GM21619 (cell line): ENCODE measurements around the gene MYO1A.
"Not testable (repeated sequence)": the region's sequence is repeated elsewhere in the genome, so short reads cannot be mapped to it uniquely, and the experiment has no call there.

Experiments
- ATAC-seq: cut with Tn5 transposase; IDR thresholded peaks from one replicate; pipeline ENCODE4 v1.9.1; 2021; ENCODE audit not compliant: unreplicated experiment

MYO1A gene

DNA sequence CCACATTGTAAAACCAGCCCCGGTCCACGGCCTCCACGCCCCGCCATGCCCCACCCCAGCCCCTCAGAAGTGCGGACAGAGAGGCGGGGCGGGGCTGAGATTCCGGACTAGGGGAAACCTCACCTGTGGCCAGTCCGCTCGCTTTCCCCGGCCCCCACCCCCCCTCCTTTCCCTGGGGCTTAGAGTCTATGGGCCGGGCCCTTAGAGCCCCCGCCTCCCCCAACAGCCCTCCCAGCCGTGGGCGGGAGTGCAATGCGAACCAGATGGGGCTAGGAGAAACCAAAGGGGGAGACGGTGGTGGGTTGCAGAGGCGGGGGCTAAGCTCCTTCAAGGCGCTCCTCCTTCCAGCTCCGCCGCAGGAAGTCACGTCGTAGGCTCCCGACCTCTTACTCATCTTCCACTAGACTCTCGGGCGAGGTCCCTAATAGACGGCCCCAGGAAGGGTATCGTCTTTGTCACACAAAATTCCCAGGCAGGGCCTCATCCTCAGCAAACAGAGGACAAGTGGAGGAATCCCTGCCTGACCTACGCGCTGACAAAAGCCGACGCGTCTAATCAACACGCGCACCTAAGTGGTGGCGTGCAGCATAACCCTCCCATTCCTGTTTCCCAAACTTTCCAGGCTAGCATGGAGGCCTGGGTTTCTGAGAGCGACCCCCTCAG, 37.9 kb upstream of the MYO1A start:
- ATAC-seq, result peak; percentile 34

DNA sequence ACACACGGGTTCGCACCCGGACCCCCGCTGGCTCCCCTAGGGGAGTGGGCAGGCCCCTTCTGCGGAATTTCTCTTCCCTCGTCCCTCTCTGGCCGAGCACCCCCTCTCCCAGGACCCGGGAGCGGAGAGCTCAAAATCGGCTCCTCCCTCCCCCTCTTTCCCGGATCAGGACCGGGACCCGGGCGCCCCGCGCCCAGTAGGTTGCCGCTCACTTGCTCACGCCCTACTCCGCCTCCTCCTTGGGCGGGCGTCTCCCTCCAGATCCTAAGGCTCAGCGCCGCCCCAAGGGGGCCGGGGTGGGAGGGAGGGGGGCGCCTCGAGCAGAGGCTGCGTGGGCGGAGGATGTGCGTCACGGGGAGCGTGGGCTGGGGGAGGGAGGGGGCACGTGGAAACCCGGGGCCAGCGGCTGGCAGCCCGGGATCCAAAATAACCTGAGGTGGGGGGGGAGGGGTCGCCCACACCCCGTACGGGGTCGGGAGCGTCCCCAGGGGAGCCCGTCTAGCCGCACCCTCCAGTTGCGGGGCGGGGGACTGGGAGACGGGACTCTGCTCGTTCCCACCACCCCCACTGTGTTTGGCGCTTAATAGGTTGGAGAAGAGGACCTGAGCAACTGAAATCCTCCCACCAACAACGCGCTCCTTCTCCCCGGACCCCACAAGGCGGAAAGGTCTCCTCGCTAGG, 37.2 kb upstream of the MYO1A start:
- peak; percentile 26 for ATAC-seq

DNA sequence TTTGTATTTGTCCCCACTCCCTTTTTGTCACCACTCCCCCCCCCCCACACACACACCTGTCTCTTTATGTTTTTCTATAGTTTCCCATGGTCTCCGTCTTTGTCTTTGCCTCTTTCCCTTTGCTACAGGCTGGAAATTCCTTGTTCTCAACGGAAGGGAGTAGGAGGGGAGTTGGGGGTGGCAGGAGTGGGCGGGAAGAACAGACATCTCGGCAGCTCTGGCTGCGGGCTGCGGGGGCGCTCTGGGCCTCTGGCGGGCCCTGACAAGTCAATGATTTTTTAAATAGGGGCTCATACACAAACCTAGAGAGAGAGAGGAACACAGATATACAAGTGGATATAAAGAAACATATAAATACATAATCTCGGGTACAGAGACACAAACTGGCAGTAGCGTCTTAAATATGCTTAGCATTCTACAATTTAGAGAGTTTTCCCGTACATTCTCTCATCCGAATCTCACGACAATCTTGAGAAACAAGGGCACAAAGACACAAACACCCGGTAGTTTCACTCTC, 36.6 kb upstream of the MYO1A start:
- ATAC-seq, result no peak

DNA sequence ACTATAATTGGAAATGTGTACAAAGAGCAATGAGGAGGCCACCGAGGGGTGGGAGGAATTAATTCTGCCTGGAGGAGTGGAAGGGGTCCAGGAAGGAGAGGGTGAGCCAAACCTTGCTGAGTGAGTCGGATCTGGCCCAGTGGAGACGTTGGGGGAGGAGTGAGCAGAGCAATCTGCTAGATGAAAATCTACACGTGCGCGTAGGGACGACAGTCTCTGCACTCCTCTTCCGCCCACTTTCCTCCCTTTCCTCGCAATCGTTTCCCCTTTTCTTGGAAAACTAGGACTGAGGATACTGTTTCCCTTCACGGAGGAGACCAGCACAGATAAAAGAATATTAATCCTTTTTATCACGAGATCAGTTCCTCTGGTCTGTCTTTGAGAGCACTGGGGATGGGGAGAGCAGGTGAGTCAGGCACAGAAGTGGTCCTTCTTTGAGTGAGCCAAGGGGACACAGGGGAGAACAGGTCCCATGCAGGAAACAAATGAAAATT, 36.1 kb upstream of the MYO1A start:
- no peak for ATAC-seq

DNA sequence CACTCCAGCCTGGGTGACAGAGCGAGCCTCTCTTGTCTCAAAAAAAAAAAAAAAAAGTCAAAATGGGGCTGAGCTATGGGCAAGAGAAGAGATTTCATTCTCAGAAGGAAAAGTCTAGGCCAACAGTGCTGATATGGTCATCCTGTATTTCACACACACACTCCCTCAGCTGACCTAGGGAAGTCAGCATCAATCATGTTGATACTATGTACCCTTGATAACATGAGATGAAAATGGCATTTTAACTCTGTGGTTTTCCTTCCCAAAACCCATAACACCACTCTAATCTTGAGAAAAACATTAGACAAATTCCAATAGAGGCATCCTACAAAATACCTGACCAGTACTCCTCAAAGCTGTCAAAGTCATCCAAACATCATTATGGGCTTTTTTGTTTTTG, 30.9 kb upstream of the MYO1A start:
- no peak for ATAC-seq

DNA sequence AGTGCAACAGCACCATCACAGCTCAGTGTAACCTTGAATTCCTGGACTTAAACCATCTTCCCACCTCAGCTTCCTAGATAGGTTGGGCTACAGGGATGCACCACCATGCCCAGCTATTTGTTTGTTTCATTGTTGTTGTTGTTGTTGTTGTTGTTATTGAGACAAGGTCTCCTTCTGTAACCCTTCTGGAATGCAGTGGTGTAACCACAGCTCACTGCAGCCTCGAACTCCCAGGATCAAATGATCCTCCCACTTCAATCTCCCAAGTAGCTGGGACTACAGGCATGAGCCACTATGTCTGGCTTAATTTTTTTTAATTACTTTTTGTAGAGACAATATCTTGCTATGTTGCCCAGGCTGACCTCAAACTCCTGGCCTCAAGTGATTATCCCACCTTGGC, 29.9 kb upstream of the MYO1A start:
- ATAC-seq, result no peak

DNA sequence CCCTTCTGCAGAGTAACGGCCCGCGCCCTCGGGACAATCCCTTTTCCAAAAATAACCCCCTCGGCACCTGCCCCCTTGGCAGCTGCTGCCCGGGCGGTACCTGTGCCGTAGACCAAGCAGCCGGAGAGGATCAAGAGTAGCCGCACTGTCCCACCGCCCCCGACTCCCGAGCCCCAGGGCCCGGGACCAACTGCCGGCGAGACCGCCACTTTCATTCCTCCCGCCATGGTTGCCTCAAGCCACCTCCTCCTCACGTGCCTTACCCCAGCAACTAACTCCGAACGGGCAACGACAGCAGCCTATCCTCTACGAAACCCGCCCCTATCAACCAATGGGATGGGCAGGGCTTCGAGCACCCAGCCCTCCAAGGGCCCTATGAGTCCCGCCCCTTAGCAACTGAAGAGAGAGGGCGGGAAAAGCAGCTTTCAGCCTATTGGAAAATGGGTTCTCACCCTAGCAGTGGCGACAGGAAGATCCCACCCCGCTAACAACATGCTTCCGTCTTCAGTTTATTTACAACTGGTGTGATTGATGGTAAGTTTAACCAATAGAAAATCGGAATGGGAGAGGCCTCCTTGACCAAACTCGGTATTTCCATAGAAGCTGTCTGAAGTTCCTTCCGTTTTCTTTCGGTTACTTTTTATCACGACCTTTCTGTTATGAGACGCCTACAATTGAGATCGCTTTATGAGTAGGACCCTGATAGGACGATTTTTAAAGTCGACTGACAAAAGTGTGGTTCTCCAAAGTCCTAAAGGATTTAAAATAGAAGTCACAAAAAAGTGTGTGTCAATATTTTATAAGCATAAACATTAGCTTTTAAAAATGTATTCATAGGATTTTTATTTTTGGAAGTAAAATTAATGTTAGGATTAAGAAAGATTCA, 28.8 kb upstream of the MYO1A start, which contains the start of gene NEMP1:
NEMP1 (minus strand) TSS at position 273 of the 886 bp plus-strand sequence; CDS start at position 227, 46 bp downstream.
- ATAC-seq, result peak; percentile 95

DNA sequence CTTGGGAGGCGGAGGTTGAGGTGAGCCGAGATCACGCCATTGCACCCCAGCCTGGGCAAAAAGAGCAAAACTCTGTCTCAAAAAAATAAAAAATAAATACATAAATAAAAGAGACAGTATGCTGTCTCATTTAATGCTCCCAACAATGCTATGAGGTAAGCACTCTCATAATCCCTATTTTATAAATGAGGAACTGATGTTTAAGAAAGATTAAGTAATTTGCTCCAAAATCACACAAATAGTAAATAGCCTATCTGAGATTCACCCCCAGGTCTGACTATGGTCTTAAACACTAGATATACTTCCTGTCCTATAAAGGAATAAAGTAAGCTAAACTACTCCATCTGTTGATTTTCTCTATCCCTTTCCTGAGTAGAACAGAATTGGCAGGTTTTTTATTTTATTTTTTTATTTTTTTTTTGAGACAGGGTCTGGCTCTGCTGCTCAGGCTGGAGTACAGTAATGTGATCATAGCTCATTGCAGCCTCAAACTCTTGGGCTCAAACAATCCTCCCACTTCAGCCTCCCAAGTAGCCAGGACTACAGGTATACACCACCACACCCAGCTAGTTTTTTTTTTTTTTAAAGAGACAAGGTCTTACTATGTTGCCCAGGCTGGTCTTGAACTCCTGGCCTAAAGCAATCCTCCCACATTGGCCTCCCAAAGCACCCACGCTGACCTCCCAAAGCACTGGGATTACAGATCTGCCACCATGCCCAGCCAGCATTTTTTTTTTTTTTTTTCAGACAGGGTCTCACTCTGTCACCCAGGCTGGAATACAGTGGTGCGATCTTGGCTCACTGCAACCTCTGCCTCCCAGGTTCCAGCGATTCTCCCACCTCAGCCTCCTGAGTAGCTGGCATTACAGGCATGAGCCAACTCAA, 23.9 kb upstream of the MYO1A start:
- ATAC-seq, result not testable (repeated sequence)

DNA sequence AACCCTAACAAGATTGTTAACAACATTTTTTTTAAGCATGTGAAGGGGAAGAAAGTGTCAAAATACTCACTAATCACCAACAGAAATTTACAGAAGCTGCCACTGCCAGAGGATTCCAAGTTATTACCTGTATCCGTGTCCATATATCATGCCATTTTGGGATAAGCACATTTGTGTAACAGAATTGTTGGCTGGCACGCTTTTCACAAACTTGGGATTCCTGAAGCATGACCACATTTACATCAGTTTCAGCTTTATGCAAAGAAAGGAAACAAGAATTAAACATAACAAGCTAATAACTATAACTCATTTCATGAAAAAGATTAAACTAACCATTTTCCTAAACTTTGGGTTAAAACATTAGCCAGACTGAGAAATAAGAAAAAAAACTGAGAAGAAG, 22.7 kb upstream of the MYO1A start:
- no peak for ATAC-seq

DNA sequence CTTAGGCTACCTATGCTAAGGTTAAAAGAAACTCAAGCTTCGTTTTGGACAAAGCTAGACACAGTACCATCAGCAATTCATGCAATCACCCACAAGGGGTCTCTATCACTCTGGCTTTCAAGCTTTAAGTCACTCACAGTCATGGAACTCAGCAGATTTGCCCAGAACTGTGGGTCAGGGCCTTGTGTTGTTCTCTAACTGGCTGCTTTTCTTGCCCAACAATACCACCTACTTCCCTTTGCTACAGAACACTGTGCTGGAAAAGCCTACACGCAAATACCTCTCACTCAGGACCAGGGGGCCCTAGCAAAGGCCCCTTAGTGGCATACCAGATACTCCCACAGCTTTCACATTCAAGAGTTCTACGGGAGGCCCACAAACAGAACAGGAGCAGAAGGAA, 19.6 kb upstream of the MYO1A start:
- peak; percentile 87 for ATAC-seq

DNA sequence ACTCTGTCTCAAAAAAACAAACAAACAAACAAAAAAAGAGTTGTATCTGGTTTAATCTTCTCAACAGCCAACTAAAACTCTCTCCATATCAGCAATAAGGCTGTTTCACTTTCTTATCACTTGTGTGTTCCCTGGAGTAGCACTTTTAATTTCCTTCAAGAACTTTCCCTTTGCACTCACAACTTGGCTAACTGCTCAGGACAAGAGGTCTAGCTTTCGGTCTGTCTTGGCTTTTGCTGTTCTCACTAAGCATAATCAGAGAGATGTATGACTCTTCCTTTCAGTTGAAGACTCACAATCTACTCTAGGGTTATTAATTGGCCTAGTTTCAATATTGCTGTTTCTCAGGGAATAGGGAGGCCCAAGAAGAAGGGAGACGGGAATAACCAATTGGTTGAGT, 16.3 kb upstream of the MYO1A start:
- ATAC-seq, result no peak

DNA sequence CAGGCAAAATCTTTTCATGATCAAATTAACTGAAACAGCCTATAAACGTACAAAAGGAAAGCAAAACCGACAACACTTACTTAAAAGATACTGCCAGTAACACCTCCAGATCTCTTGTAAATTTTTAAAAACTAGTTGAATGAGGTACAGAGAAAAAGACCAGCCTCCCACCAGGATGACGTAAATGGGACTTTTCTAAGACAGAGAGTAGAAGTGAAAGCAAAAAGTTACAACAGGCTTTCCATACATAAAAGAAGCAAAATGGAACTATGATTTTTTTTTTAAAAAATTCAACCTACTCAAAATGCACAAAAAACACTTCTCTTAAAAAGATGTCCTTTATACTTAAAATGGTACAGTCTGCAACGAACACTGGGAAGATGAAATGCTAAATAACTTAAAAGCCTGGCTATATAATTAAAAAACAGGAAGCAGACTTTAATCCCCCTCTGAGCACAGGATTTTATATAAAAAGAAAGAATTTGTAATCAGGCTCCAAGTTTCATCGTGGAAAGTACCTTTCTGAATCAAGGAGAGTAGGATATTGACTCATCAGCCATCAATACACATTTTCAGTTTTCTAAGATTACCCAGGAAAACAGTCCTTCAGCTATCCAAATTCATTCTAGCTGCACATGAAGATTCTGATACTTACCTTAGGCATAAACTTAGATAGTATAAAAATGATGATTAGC, 14.2 kb upstream of the MYO1A start:
- peak; percentile 86 for ATAC-seq

DNA sequence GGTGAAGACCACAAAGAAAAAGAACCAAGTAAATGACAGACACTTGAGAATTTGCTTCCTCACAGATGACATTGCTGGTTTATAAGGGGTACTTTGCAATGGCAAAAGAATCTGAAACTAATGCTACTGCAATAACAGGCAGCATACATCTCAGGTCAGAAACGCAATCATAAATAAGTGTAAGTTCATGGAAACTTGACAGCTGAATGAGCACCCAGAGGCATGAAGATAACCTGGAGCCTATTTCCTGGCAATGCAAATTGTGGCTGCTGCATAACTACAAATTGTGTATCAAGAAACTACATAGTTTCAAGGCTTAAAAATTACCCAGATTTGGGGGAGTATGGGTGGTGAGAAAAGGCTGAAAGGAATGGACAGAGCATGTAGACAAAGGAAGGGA, 8.5 kb upstream of the MYO1A start:
- peak; percentile 57 for ATAC-seq

DNA sequence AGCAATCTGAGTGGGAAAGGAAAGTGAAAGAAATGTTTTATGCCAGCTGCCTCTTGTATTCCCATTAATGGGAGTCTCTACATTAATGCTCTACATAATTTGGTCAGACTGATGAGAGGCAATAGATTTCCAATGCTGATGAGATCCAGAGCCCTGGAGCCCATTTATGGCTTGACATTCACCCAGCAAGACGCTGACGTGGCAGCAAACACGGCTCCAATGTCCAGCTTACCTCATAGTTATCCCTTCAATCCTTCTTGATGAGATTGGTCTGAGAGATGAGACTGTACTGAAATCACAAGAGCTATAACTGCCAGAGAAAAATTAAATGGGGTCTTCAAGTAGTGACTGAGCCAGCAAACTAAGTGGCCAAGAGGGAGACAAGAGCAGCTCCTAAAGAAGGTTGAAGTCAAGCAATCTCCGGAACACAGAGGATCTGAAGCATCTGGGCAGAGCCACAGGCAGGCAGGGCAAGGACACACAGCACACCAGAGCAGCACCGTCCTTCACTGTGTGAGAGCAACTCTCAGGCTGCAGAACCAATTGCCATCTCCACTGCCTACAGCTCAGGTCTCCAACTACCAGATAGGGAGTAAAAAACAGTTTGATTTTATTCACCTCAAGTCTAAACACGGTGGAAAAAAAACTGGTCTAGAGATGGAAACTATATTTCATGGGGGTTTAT, 7.3 kb upstream of the MYO1A start:
- no peak for ATAC-seq

DNA sequence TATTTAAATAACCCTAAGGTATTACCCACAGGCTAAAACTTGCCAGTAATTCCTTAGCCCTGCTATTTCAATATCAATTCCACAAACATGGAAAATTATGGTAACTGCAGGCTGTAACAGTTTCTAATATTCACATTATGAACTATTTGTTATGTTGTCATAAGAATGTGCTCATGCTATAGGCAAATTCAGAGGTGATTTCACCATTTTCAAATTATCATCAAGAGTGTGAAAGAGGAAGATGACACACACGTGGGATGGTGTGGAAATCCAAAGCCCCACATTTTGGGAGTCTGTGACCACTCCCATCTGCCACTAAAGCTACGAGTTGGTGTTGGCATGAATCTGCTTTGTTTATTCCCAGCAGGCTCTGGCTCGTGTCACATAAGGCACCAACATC, 5.9 kb upstream of the MYO1A start:
- ATAC-seq, result no peak

DNA sequence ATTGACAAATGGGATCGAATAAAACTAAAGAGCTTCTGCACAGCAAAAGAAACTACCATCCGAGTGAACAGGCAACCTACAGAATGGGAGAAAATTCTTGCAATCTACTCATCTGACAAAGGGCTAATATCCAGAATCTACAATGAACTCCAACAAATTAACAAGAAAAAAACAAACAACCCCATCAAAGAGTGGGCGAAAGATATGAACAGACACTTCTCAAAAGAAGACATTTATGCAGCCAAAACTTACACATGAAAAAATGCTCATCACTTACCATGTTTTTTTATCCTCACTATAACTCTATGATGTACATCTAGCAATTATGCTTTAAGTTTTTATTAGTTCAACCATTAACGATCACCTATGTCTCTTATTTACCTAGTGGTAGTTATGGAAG, 4.0 kb upstream of the MYO1A start:
- ATAC-seq, result not testable (repeated sequence)

DNA sequence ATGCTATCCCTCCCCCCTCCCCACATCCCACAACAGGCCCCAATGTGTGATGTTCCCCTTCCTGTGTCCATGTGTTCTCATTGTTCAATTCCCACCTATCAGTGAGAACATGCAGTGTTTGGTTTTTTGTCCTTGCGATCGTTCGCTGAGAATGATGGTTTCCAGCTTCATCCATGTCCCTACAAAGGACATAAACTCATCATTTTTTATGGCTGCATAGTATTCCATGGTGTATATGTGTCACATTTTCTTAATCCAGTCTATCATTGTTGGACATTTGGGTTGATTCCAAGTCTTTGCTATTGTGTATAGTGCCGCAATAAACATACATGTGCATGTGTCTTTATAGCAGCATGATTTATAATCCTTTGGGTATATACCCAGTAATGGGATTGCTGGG, 3.2 kb upstream of the MYO1A start:
- ATAC-seq, result not testable (repeated sequence)

DNA sequence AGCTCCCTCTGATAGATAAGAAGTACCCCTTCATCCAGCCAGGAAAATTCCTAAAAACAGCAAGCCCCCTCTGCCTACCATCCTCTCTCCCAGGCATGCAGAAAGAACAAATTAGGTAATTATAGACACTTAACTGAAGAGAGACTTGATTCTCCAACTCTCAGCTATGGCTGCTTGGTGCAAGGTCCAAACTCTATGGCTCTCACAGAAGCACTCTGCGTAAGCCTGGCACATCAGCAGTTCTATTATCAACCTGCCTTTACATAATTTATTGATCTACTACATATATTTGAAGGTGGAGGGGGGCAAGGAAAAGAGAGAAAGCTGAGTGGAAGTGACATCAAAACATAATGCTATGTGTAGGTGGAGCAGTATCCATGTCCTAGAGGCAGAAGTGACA, 1.1 kb upstream of the MYO1A start:
- no peak for ATAC-seq

DNA sequence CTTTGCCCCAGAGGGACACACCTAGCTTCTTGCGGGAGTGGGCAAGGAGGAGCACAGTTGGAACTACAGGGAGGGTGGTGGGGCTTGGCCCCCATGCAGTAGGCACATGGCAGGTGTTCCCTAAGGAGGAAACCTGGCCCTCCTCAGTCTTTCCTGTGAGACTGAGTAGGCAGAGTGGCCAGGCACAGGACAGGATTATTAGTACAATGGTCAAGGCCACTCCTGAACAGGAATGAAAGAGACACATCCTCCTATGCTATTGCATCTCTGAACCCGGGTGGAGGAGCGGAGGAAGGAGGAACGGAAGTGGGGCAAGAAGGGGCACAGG, 846 bp downstream of the MYO1A start:
- no peak for ATAC-seq
